Panc1 (cell line): Measurements from ENCODE around the gene CES4A. TPM values are rescaled to one million over a fixed set of nuclear protein-coding genes. Genes with fewer than 3 reads are reported as not detected.

ENCODE experiments used
- ATAC-seq: fragments of 200-7000 bp; cut with Tn5 transposase; 2 replicates; pipeline ENCODE4 v1.9.1; 2020; ENCODE audit warnings: mild to moderate bottlenecking, moderate library complexity
- BruUV-seq: library from RNA; stranded (reverse); fragments of 400-500 nt; replicated peaks from 2 replicates; lab custom pipeline; 2021; lab: Mats Ljungman, UMichigan
- CTCF ChIA-PET: fragments of 300-600 bp; sonication (Branson Sonifier 250); formaldehyde crosslinking; loops from one replicate; lab custom pipeline; 2022; ENCODE audit warnings: antibody characterized with exemption; lab: Charles Lee
- POLR2A ChIA-PET: fragments of 300-600 bp; sonication (Branson Sonifier 250); formaldehyde crosslinking; loops from one replicate; lab custom pipeline; 2022; ENCODE audit warnings: antibody characterized with exemption; lab: Charles Lee
- DNase-seq: peaks from one replicate; pipeline ENCODE4 v3.0.0-alpha.2; 2010; ENCODE audit warnings: low read depth, low spot score
- H3K27ac ChIP-seq: 2 replicates; pipeline ENCODE4 v1.5.1; 2011; ENCODE audit warnings: mild to moderate bottlenecking, low read length, inconsistent platforms
- H3K27me3 ChIP-seq: fragments of 200-500 bp; sonication (Bioruptor generic); 2 replicates; pipeline ENCODE4 v1.6.0; 2014; ENCODE audit warnings: low read length, inconsistent platforms; ENCODE audit not compliant: control insufficient read depth, insufficient read depth
- H3K36me3 ChIP-seq: fragments of 200-500 bp; sonication (Bioruptor generic); 2 replicates; pipeline ENCODE4 v1.5.1; 2014; ENCODE audit warnings: inconsistent platforms, mild to moderate bottlenecking, low read length, moderate library complexity; ENCODE audit not compliant: control insufficient read depth, insufficient read depth
- H3K4me1 ChIP-seq: 2 replicates; pipeline ENCODE4 v1.5.1; 2011; ENCODE audit warnings: inconsistent platforms, mild to moderate bottlenecking, low read length, moderate library complexity; ENCODE audit not compliant: control insufficient read depth, insufficient read depth
- H3K4me3 ChIP-seq, 2 experiments: 2 replicates each; pipeline ENCODE4 v1.5.1; 2011 to 2012; ENCODE audit warnings: low read depth in 2 of 2, low read length in 2 of 2, mild to moderate bottlenecking in 2 of 2, inconsistent platforms in 1 of 2, moderate library complexity in 1 of 2
- H3K9me3 ChIP-seq: fragments of 200-500 bp; sonication (Bioruptor generic); 2 replicates; pipeline ENCODE4 v1.5.1; 2014; ENCODE audit warnings: low read depth, mild to moderate bottlenecking, inconsistent platforms, low read length, moderate library complexity; ENCODE audit not compliant: control insufficient read depth, insufficient read depth
- POLR2AphosphoS5 ChIP-seq: IDR thresholded peaks from 2 replicates; pipeline ENCODE4 v1.6.1; 2012; ENCODE audit warnings: mild to moderate bottlenecking, low read depth, low read length, moderate library complexity
- SIN3A ChIP-seq: IDR thresholded peaks from 2 replicates; pipeline ENCODE4 v1.6.1; 2012; ENCODE audit warnings: low read depth, mild to moderate bottlenecking, low read length, moderate library complexity, borderline replicate concordance; ENCODE audit not compliant: insufficient read depth
- TCF7L2 ChIP-seq: IDR thresholded peaks from 2 replicates; pipeline ENCODE4 v1.6.1; 2011; ENCODE audit warnings: mild to moderate bottlenecking, low read depth, low read length, inconsistent platforms
- in situ Hi-C: cut with HindIII; loops from 2 replicates; pipeline ENCODE4 v1.10.0; 2016; ENCODE audit warnings: low sequenced_read_pairs, low pct_unique_long_range_greater_than_20kb
- intact Hi-C: fragments of 100-400 bp; cut with micrococcal nuclease; formaldehyde crosslinking; loops from one replicate; pipeline ENCODE4 v1.10.0; 2022; ENCODE audit not compliant: unreplicated experiment
- total RNA-seq: library from RNA; stranded (reverse); gene quantifications from one replicate; pipeline ENCODE4 v1.2.1, GENCODE V29; 2021; ENCODE audit not compliant: unreplicated experiment
- TF ChIP-seq, protein P1 (sequence below): fragments of 450-650 bp; IDR thresholded peaks from 2 replicates; pipeline ENCODE4 v1.5.1; 2017; ENCODE audit warnings: mild to moderate bottlenecking
- TF ChIP-seq, protein P2 (sequence below), 2 experiments: IDR thresholded peaks; 2 replicates each; pipeline ENCODE4 v1.6.1; 2011 to 2012; ENCODE audit warnings: low read depth in 2 of 2, control low read depth in 1 of 2, low read length in 1 of 2, mild to moderate bottlenecking in 1 of 2, moderate library complexity in 1 of 2; ENCODE audit not compliant: insufficient read depth in 1 of 2

The CES4A gene
- total RNA-seq, 1 experiment from 2014 or later: 6.1 TPM

DNA sequence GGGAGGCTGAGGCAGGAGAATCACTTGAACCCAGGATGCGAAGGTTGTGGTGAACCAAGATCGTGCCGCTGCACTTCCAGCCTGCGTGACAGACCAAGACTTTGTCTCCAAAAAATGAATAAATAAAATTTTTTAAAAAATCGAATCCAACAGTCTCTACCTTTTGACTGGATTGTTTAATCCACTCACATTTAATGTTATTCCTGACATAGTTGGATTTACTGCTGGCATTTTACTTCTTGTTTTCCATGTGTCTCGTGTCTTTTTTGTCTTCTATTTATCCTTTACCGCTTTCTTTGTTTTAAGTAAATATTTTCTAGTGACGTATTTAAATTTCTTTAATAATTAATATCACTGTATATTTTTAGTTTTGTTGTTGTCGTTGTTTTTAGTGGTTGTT, 5.4 kb upstream of the CES4A start:
- CTCF ChIA-PET: no interaction called here
- H3K27ac ChIP-seq: no peak overlapping the region
- DNase-seq (no peak), ATAC-seq (no peak)
- no peak overlapping the region for H3K4me3 ChIP-seq
- no peaks in the 10 kb centered on the region for H3K36me3 ChIP-seq
- no peaks in the 10 kb centered on the region for H3K27me3 ChIP-seq
- BruUV-seq: no TSS peak
- TF ChIP-seq, protein P1, sequence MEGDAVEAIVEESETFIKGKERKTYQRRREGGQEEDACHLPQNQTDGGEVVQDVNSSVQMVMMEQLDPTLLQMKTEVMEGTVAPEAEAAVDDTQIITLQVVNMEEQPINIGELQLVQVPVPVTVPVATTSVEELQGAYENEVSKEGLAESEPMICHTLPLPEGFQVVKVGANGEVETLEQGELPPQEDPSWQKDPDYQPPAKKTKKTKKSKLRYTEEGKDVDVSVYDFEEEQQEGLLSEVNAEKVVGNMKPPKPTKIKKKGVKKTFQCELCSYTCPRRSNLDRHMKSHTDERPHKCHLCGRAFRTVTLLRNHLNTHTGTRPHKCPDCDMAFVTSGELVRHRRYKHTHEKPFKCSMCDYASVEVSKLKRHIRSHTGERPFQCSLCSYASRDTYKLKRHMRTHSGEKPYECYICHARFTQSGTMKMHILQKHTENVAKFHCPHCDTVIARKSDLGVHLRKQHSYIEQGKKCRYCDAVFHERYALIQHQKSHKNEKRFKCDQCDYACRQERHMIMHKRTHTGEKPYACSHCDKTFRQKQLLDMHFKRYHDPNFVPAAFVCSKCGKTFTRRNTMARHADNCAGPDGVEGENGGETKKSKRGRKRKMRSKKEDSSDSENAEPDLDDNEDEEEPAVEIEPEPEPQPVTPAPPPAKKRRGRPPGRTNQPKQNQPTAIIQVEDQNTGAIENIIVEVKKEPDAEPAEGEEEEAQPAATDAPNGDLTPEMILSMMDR: no peak
- TF ChIP-seq, protein P2, sequence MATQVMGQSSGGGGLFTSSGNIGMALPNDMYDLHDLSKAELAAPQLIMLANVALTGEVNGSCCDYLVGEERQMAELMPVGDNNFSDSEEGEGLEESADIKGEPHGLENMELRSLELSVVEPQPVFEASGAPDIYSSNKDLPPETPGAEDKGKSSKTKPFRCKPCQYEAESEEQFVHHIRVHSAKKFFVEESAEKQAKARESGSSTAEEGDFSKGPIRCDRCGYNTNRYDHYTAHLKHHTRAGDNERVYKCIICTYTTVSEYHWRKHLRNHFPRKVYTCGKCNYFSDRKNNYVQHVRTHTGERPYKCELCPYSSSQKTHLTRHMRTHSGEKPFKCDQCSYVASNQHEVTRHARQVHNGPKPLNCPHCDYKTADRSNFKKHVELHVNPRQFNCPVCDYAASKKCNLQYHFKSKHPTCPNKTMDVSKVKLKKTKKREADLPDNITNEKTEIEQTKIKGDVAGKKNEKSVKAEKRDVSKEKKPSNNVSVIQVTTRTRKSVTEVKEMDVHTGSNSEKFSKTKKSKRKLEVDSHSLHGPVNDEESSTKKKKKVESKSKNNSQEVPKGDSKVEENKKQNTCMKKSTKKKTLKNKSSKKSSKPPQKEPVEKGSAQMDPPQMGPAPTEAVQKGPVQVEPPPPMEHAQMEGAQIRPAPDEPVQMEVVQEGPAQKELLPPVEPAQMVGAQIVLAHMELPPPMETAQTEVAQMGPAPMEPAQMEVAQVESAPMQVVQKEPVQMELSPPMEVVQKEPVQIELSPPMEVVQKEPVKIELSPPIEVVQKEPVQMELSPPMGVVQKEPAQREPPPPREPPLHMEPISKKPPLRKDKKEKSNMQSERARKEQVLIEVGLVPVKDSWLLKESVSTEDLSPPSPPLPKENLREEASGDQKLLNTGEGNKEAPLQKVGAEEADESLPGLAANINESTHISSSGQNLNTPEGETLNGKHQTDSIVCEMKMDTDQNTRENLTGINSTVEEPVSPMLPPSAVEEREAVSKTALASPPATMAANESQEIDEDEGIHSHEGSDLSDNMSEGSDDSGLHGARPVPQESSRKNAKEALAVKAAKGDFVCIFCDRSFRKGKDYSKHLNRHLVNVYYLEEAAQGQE (IDR thresholded peaks at IDR 0.05; ENCODE audit: insufficient read depth in 1 of 2, low read depth in 2 of 2, low read length in 1 of 2): no peak
- TF ChIP-seq SIN3A: no peak
- TF ChIP-seq POLR2AphosphoS5: no peak
- no peak for TF ChIP-seq TCF7L2
- no peaks in the 10 kb centered on the region for H3K4me1 ChIP-seq
- no peaks in the 10 kb centered on the region for H3K9me3 ChIP-seq
- POLR2A ChIA-PET: interaction anchor here (0.6 kb wide), 1 partner anchor 30 kb away, joined by 3 read pairs; no protein-coding TSS in a partner anchor
- intact Hi-C loops: no loop called here
- in situ Hi-C loops: no loop called here

DNA sequence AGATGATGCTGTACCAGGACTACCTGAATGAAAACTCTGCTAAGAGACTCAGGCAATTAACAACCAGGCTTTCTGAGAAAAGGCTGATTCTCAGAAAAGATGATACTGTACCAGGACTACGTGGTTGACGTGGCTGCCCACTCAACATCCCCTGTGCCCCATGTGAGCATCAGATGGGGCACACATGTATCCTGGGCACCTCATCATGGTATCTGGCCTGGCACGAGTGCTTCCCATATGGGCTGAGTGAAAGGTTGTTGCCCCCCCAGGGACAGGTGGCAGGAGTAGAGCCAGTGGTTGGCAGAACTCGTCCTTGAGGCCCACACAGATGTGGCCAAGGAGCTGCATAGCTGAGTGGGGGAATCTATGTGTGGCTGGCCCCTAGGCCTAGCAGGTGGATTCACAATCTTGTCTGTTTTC, 3.5 kb upstream of the CES4A start:
- intact Hi-C loops: no loop called here
- H3K36me3 ChIP-seq: no peaks in the 10 kb centered on the region
- H3K27me3 ChIP-seq: no peaks in the 10 kb centered on the region
- no peak overlapping the region for H3K4me3 ChIP-seq
- TF ChIP-seq, protein P2 (IDR thresholded peaks at IDR 0.05; ENCODE audit: insufficient read depth in 1 of 2, low read depth in 2 of 2, low read length in 1 of 2): no peak
- TF ChIP-seq POLR2AphosphoS5: no peak
- TF ChIP-seq, protein P1: no peak
- no peak for ATAC-seq
- no peak overlapping the region for H3K27ac ChIP-seq
- no peaks in the 10 kb centered on the region for H3K4me1 ChIP-seq
- CTCF ChIA-PET: no interaction called here
- in situ Hi-C loops: no loop called here
- BruUV-seq: no TSS peak
- H3K9me3 ChIP-seq: no peaks in the 10 kb centered on the region
- POLR2A ChIA-PET: no interaction called here
- DNase-seq: no peak
